Adrenal gland (tissue), 12 donors: ENCODE data around the gene SCCPDH. TPM values are rescaled to one million over a fixed set of nuclear protein-coding genes. Genes with fewer than 3 reads are reported as not detected.
"Not testable (repeated sequence)": the region's sequence is repeated elsewhere in the genome, so short reads cannot be mapped to it uniquely, and the experiment has no call there.

Experiments
- DNase-seq, 7 donors: peaks; one replicate each; pipeline ENCODE4 v3.0.0-alpha.2; 2019 to 2020
- H3K27ac ChIP-seq, 5 donors: fragments of 200-600 bp; sonication (generic) in 4 of 5; 1 replicate in 3 of 5; 2 replicates in 2 of 5; pipeline versions ENCODE4 v1.5.1 to v1.8.0; 2016 to 2020; ENCODE audit warnings: mild to moderate bottlenecking in 1 of 5
- H3K27me3 ChIP-seq: fragments of 200-600 bp; 2 replicates; pipeline ENCODE4 v1.8.0; 2021
- H3K36me3 ChIP-seq, 2 donors: fragments of 200-600 bp; replicated peaks in 1 of 2; 1 replicate in 1 of 2; 2 replicates in 1 of 2; pipeline versions ENCODE4 v1.5.1 to v1.8.0; 2018 to 2022
- H3K4me1 ChIP-seq, 2 donors: fragments of 200-600 bp; replicated peaks in 1 of 2; 1 replicate in 1 of 2; 2 replicates in 1 of 2; pipeline versions ENCODE4 v1.5.1 to v1.8.0; 2018 to 2021
- H3K4me3 ChIP-seq, 4 donors: fragments of 200-600 bp; sonication (generic) in 3 of 4; one replicate each; pipeline ENCODE4 v1.5.1; 2016 to 2018
- H3K9me3 ChIP-seq, 3 donors: fragments of 200-600 bp; sonication (generic) in 1 of 3; replicated peaks in 1 of 3; 1 replicate in 2 of 3; 2 replicates in 1 of 3; pipeline versions ENCODE4 v1.5.1 to v1.8.0; 2016 to 2021
- CTCF ChIP-seq, 6 experiments: fragments of 450-650 bp in 4 of 6; fragments of 200-600 bp in 2 of 6; sonication (generic) in 1 of 6; IDR thresholded peaks; 1 replicate in 5 of 6; 2 replicates in 1 of 6; pipeline versions ENCODE4 v1.5.1 to v1.8.0; 2016 to 2021; ENCODE audit warnings: antibody characterized with exemption in 6 of 6, mild to moderate bottlenecking in 2 of 6, moderate library complexity in 1 of 6
- POLR2A ChIP-seq, 2 donors: fragments of 450-650 bp; IDR thresholded peaks; one replicate each; pipeline ENCODE4 v1.6.1; 2017; ENCODE audit warnings: antibody characterized with exemption in 2 of 2, mild to moderate bottlenecking in 2 of 2, moderate library complexity in 1 of 2
- WGBS, 4 donors: extraction: QIAGEN DNeasy Blood & Tissue Kit in 2 of 4; methylation state at CpG; one replicate each; pipeline versions ENCODE4 v1.1.5 to v1.1.7; 2013 to 2017; 5-methylcytosine and 5-hydroxymethylcytosine counted together
- intact Hi-C, 2 donors: fragments of 100-400 bp; cut with DNase I; formaldehyde crosslinking; loops; one replicate each; pipeline versions ENCODE4 v1.14.1 to v1.15.0; 2022 to 2023
- polyA plus RNA-seq, 3 donors: library from polyadenylated mRNA; stranded (reverse); fragments of 200-250 nt in 2 of 3; fragments of 350-450 nt in 1 of 3; fragmentation: Illumina TruSeq in 1 of 3; extraction: RNeasy Lipid Tissue Mini Kit (QIAGEN cat#74804) in 1 of 3; gene quantifications; one replicate each; pipeline ENCODE4 v1.2.3, GENCODE V29; 2013 to 2014
- total RNA-seq, 9 donors: library from RNA; depleted of rRNA in 4 of 9; stranded (reverse); fragments of >200 nt in 4 of 9; fragments of 120-200 nt in 1 of 9; fragmentation: NEBNext Ultra II Directional in 1 of 9; extraction: Animal tissue kit (Norgen Biotek cat#: 25700) in 1 of 9; gene quantifications; one replicate each; pipeline versions ENCODE4 v1.1.0 to v1.2.4, GENCODE V29; 2013 to 2023
- donor health status: healthy with polysubstance abuse.
- donor health status: Bipolar disorder and iron deficiency.
- donor health status: DM: yes; HTN: yes; CAD: no.
- donor health status: DM: no; HTN: no; CAD: no.
- donor health status: DM: no; HTN: no; CAD: no.
- donor health status: DM: yes; HTN: yes; CAD: no.

Gene SCCPDH
- total and polyA plus RNA-seq, 12 donors: 12.0 to 180 (median 60.7) TPM

GRCh38 chr1:246733704-246734103, 9.5 kb downstream of the SCCPDH start:
- Histone ChIP-seq H3K27ac (peak overlapping the region in 1 of 5 donors; percentile 39), H3K4me1 (peaks cover 0 to 18% of the 10 kb centered on the region in 2 donors), H3K27me3 (no peaks in the 10 kb centered on the region), H3K9me3 (no peaks in the 10 kb centered on the region), H3K4me3 (no peak overlapping the region), H3K36me3 (peaks cover 0 to 70% of the 10 kb centered on the region in 2 donors)
- intact Hi-C loops: no loop called here
- TF ChIP-seq POLR2A (IDR thresholded peaks at IDR 0.05) (no peak), CTCF (IDR thresholded peaks at IDR 0.05) (no peak)
- DNase-seq: no peak

DNA sequence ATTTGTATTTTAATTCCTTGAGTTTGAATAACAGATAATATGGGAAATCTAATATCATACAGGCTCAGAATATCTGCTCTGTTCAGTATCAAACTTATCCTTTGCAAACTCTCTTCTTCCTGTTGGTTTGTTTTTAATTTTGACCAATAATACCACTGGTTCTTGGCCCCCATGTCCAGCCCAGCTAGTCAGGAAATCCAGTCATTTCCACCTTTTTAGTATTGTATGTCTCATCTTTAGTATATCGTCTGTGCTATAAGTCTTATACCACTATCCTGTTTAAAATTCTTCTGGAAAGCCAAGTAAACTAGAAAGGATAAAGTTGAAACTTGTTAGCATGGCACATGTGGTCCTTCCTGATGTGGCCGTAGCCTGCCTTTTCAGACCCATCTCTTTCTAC, 10.7 kb downstream of the SCCPDH start:
- WGBS, 4 donors: 83 to 92% (median 90%) methylated on average over 2 of the region's 2 CpGs
- peaks cover 0 to 69% of the 10 kb centered on the region in 2 donors for H3K36me3 ChIP-seq
- no peaks in the 10 kb centered on the region for H3K9me3 ChIP-seq
- TF ChIP-seq POLR2A (IDR thresholded peaks at IDR 0.05) (no peak), CTCF (IDR thresholded peaks at IDR 0.05) (no peak)
- peaks cover 0 to 17% of the 10 kb centered on the region in 2 donors for H3K4me1 ChIP-seq
- intact Hi-C loops: no loop called here
- no peak for DNase-seq
- no peak overlapping the region for H3K4me3 ChIP-seq
- peak overlapping the region in 1 of 5 donors; percentile 11 for H3K27ac ChIP-seq
- no peaks in the 10 kb centered on the region for H3K27me3 ChIP-seq

- no peaks in the 10 kb centered on the region for H3K9me3 ChIP-seq
- H3K27ac ChIP-seq: no peak overlapping the region
- H3K4me3 ChIP-seq: no peak overlapping the region
- 94 to 96% (median 95%) methylated on average over 5 of the region's 5 CpGs for WGBS, 4 donors
- peaks cover 0 to 60% of the 10 kb centered on the region in 2 donors for H3K36me3 ChIP-seq
- peaks cover 0 to 17% of the 10 kb centered on the region in 2 donors for H3K4me1 ChIP-seq
- DNase-seq: no peak
- TF ChIP-seq POLR2A (IDR thresholded peaks at IDR 0.05): no peak
- no peak for TF ChIP-seq CTCF (IDR thresholded peaks at IDR 0.05)
- H3K27me3 ChIP-seq: no peaks in the 10 kb centered on the region
- intact Hi-C loops: no loop called here
Measured at GRCh38 chr1:246735735-246736134, 11.5 kb downstream of the SCCPDH start.

DNA sequence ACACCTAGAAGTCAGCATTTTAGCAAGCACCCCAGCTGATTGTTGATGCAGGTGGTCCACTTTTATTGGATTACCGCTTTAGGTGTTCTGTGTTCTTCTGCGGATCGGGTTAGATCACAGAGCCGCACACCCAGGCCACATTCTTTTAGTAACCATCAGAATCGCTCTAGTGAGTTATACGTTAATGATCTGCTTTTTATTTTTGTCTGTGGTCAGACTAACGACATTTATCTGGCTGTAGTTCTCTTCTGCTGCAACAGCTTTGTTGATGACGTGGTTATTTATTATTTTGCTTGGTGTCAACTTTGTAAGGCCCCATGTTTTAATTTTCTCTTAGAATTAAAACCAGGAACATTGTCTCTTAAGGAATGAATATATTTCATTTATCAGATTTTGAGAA, 18.2 kb downstream of the SCCPDH start:
- peaks cover 0 to 27% of the 10 kb centered on the region in 2 donors for H3K36me3 ChIP-seq
- H3K4me1 ChIP-seq: no peaks in the 10 kb centered on the region
- WGBS, 4 donors: 90 to 94% (median 93%) methylated on average over 8 of the region's 8 CpGs
- no peak overlapping the region for H3K4me3 ChIP-seq
- DNase-seq: no peak
- no peaks in the 10 kb centered on the region for H3K27me3 ChIP-seq
- no peak overlapping the region for H3K27ac ChIP-seq
- TF ChIP-seq CTCF (IDR thresholded peaks at IDR 0.05) (no peak), POLR2A (IDR thresholded peaks at IDR 0.05) (no peak)
- no peaks in the 10 kb centered on the region for H3K9me3 ChIP-seq
- intact Hi-C loops: no loop called here

DNA sequence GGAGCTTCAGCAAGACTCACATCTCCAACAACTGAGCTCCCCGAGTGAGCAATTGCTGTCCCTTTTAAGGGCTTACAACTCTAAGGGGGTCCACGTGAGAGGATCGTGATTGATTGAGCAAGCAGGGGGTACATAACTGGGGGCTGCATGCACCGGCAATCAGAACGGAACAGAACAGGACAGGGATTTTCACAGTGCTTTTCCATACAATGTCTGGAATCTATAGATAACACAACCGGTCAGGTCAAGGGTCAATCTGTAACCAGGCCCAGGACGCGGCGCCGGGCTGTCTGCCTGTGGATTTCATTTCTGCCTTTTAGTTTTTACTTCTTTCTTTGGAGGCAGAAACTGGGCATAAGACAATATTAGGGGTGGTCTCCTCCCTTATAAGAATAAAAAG, 21.9 kb downstream of the SCCPDH start:
- H3K4me1 ChIP-seq, H3K27me3 ChIP-seq, H3K4me3 ChIP-seq, intact Hi-C loops, H3K9me3 ChIP-seq, H3K27ac ChIP-seq, DNase-seq: not testable (repeated sequence)
- peaks cover 0 to 16% of the 10 kb centered on the region in 2 donors for H3K36me3 ChIP-seq
- 90 to 100% (median 94%) methylated on average over 8 to 10 of the region's 10 CpGs for WGBS, 4 donors
